Chondrocyte (in vitro differentiated cells): ENCODE data around the gene LAMTOR2. TPM values are rescaled to one million over a fixed set of nuclear protein-coding genes. Genes with fewer than 3 reads are reported as not detected.
A peak's percentile ranks its signal among the peaks of the same experiment; 100 is the strongest.

Experiments
- DNase-seq: peaks from one replicate; pipeline ENCODE4 v3.0.0; 2021; ENCODE audit warnings: mixed read lengths, low spot score
- H3K27ac Mint-ChIP-seq: one replicate; pipeline ENCODE4 v1.8.0; 2021; ENCODE audit warnings: mild to moderate bottlenecking, moderate library complexity, mixed read lengths; ENCODE audit not compliant: unreplicated experiment
- H3K27me3 Mint-ChIP-seq: 2 replicates; pipeline ENCODE4 v1.8.0; 2021; ENCODE audit warnings: low read depth, mixed read lengths
- H3K36me3 Mint-ChIP-seq: 2 replicates; pipeline ENCODE4 v1.8.0; 2021; ENCODE audit warnings: low read depth, mixed read lengths
- H3K4me1 Mint-ChIP-seq: 2 replicates; pipeline ENCODE4 v1.8.0; 2021; ENCODE audit warnings: low read depth, mild to moderate bottlenecking, mixed read lengths
- H3K4me3 Mint-ChIP-seq: one replicate; pipeline ENCODE4 v1.8.0; 2021; ENCODE audit warnings: mild to moderate bottlenecking, moderate library complexity, mixed read lengths; ENCODE audit not compliant: unreplicated experiment
- H3K9me3 Mint-ChIP-seq: 2 replicates; pipeline ENCODE4 v1.8.0; 2021; ENCODE audit warnings: low read depth, mixed read lengths
- CTCF ChIP-seq: fragments of 200-600 bp; sonication (generic); IDR thresholded peaks from 2 replicates; pipeline ENCODE4 v1.5.0; 2021; ENCODE audit warnings: antibody characterized with exemption, mild to moderate bottlenecking, moderate library complexity
- long read RNA-seq: library from polyadenylated mRNA; stranded (forward); transcript quantifications from one replicate; pipeline ENCODE4 v2.0.0, GENCODE V29; 2021
- total RNA-seq: library from RNA; stranded (reverse); gene quantifications from 3 replicates; pipeline ENCODE4 v1.2.1, GENCODE V29; 2021

LAMTOR2 gene
- total RNA-seq: 55.0 to 58.8 TPM (median 56.6 TPM) in 3 replicates
- long read RNA-seq, transcript LAMTOR2-203 (4 exons, 655 nt): major isoform, 68 of 83 reads
- long read RNA-seq, partial matches to known transcripts: 0 of 83 reads
- long read RNA-seq, other reads (novel, unspliced or antisense): 7 of 83 reads

- peak within 1 kb of the TSS; percentile 90 for H3K4me3 Mint-ChIP-seq
- H3K4me1 Mint-ChIP-seq: peaks cover 32% of the 10 kb centered on the region
- H3K36me3 Mint-ChIP-seq: peaks cover 7% of the 10 kb centered on the region
- no peaks in the 10 kb centered on the region for H3K27me3 Mint-ChIP-seq
- peak; percentile 98 for DNase-seq
- no peak for TF ChIP-seq CTCF
- H3K9me3 Mint-ChIP-seq: no peaks in the 10 kb centered on the region
- H3K27ac Mint-ChIP-seq: peak within 1 kb of the TSS; percentile 86
Measured at GRCh38 chr1:156054500-156055280, at the start of gene LAMTOR2. Gene LAMTOR2, plus strand, starts transcription at chr1:156054782. Its CDS starts 108 bp downstream, at chr1:156054890.

GRCh38 chr1:156004843-156005584, 49.6 kb upstream of the LAMTOR2 start:
- Mint-ChIP-seq H3K4me3 (no peak overlapping the region), H3K36me3 (peaks cover 13% of the 10 kb centered on the region), H3K4me1 (no peaks in the 10 kb centered on the region), H3K9me3 (no peaks in the 10 kb centered on the region), H3K27me3 (no peaks in the 10 kb centered on the region), H3K27ac (no peak overlapping the region)
- TF ChIP-seq CTCF: no peak
- DNase-seq: no peak

GRCh38 chr1:156006666-156007376, 47.8 kb upstream of the LAMTOR2 start:
- no peak for TF ChIP-seq CTCF
- DNase-seq: no peak
- Mint-ChIP-seq H3K9me3 (no peaks in the 10 kb centered on the region), H3K4me3 (no peak overlapping the region), H3K4me1 (no peaks in the 10 kb centered on the region), H3K36me3 (peaks cover 27% of the 10 kb centered on the region), H3K27ac (no peak overlapping the region), H3K27me3 (no peaks in the 10 kb centered on the region)

- Mint-ChIP-seq H3K27me3 (no peaks in the 10 kb centered on the region), H3K36me3 (peaks cover 34% of the 10 kb centered on the region), H3K9me3 (no peaks in the 10 kb centered on the region), H3K4me1 (no peaks in the 10 kb centered on the region), H3K4me3 (no peak overlapping the region), H3K27ac (no peak overlapping the region)
- no peak for DNase-seq
- TF ChIP-seq CTCF: no peak
Measured at GRCh38 chr1:156009404-156009803, 45.2 kb upstream of the LAMTOR2 start.
